ENCODE data around the gene FBXL2.
"Not testable (repeated sequence)": the region's sequence is repeated elsewhere in the genome, so short reads cannot be mapped to it uniquely, and the experiment has no call there.

Gene FBXL2

DNA sequence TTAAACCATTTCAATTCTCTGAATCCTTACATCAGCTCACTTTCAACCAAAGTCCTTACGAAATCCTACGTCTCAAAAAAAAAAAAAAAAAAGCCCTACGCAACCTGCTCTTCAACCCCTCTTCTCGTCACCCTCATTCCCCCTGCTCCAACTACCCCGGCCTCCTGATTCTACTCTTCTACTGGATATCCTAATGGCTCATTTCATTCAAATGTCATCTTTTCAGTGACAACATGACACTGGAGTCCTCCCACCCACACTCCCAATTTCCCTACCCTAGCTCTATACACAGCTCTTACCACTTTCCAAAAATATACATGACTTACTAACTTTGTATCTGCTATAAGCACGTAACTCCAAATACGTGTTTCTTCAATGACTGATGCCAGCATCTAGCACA is 151.5 kb downstream of the FBXL2 start:
- DNase-seq (ENCODE audit: low read depth in 2 of 2) = no peak

DNA sequence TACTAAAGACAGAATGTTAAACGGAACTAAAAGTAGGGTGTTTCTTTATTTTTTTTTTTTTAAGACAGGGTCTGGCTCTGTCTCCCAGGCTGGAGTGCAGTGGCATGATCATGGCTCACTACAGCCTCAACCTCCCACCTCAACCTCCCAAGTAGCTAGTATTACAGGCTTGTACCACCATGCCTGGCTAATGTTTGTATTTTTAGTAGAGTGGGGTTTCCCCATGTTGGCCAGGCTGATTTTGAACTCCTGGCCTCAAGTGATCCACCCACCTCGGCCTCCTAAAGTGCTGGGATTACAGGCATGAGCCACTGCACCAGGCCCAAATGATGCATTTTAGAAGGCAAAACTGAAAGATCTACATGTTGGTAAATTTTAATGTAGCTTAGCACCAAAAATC is 152.1 kb downstream of the FBXL2 start:
- not testable (repeated sequence) for DNase-seq (ENCODE audit: low read depth in 2 of 2)

DNA sequence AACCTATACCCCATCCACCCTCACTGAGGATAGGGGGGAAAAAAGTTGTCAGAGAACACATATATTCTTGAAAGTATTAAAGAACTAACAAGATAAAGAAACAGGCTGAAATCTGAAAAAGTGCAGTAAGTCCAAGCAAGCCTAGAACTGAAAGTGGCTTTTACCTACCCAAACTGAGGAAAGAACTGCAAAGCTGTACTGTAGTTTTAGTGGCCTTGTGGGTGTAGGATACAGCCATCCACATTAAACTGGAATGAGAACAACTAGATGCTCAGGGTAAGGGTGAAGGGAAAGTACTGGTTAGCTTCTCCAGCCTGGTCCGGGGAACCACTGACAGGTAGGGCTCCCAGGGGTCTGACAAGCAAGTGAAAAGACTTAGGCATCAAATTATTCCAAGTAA is 152.8 kb downstream of the FBXL2 start:
- no peak for DNase-seq (ENCODE audit: low read depth in 2 of 2)

DNA sequence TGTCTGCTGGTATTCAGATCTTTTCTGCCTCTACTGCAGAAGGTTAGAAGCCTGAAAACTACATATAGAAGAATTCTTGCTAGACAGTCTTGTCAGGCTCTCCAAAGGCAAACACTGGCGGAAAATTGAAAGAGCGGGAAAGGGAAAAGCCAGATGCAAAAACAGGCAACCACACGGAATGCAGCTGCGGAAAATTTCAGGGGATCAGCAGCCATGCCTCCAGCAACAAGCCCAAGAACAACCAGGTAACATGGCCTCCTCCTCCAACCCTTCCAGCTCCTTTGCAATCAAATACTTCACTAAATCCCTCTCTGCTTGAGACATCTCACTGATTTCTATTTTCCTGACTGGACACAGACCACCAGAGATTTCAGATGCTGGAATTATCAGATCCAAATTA is 153.3 kb downstream of the FBXL2 start:
- no peak for DNase-seq (ENCODE audit: low read depth in 2 of 2)

DNA sequence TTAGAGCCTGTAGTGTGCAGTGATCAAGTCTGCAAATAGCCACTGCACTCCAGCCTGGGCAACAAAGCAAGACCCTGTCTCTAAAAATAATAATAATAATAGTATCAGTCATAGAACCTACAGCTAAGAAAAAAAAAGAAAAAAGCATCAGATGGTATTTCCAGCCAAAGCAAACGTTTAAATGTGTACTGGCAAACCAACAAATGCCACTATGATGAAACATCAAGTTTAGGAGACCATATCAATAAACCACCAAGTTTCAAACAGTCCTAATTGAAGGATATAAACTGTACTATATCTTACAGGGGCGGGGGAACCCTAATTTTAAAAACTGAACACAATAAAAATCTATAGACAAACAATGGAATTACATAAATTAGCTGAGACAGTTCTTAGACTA is 156.6 kb downstream of the FBXL2 start:
- no peak for DNase-seq (ENCODE audit: low read depth in 2 of 2)

Data from stimulated activated CD4-positive, alpha-beta T cell treated with anti-CD3 and anti-CD28 coated beads, Interleukin-1b, Interleukin-23, amount 100 ng/mL, for 4 hours (primary cell).